Islet precursor cell (in vitro differentiated cells): ENCODE data around the gene KRTAP4-12.
"Not testable (repeated sequence)": the region's sequence is repeated elsewhere in the genome, so short reads cannot be mapped to it uniquely, and the experiment has no call there.

ENCODE experiments used
- DNase-seq: peaks from one replicate; pipeline ENCODE4 v3.0.0-alpha.2; 2018

Gene KRTAP4-12

GRCh38 chr17:41123991-41124371 lies at the start of gene KRTAP4-12:
TSS of gene KRTAP4-12 (minus strand) at chr17:41124182. CDS start at chr17:41124122, 60 bp downstream.
- not testable (repeated sequence) for DNase-seq

GRCh38 chr17:41171886-41172285 lies 47.9 kb upstream of the KRTAP4-12 start:
- no peak for DNase-seq

GRCh38 chr17:41168121-41168520 lies 44.1 kb upstream of the KRTAP4-12 start, which contains the start of gene KRTAP4-3:
TSS of gene KRTAP4-3 (minus strand) at chr17:41168221. CDS start at chr17:41168172, 49 bp downstream.
- DNase-seq, result no peak

GRCh38 chr17:41167561-41167960 lies 43.6 kb upstream of the KRTAP4-12 start:
- no peak for DNase-seq

- DNase-seq, result no peak
Measured at GRCh38 chr17:41163828-41164227, 39.8 kb upstream of the KRTAP4-12 start.

- DNase-seq, result no peak
Measured at GRCh38 chr17:41160648-41161047, 36.7 kb upstream of the KRTAP4-12 start, which contains the start of gene KRTAP4-4. TSS of gene KRTAP4-4 (minus strand) at chr17:41160748. CDS start at chr17:41160691, 57 bp downstream.

- not testable (repeated sequence) for DNase-seq
Measured at GRCh38 chr17:41160190-41160589, 36.2 kb upstream of the KRTAP4-12 start.

GRCh38 chr17:41153856-41154255 lies 29.9 kb upstream of the KRTAP4-12 start:
- peak; percentile 67 for DNase-seq

GRCh38 chr17:41151525-41151924 lies 27.5 kb upstream of the KRTAP4-12 start:
- no peak for DNase-seq

GRCh38 chr17:41150026-41150425 lies 26.0 kb upstream of the KRTAP4-12 start:
- DNase-seq, result no peak

- no peak for DNase-seq
Measured at GRCh38 chr17:41149652-41149985, 25.6 kb upstream of the KRTAP4-12 start, which contains the start of gene KRTAP4-5. TSS of gene KRTAP4-5 (minus strand) at chr17:41149825. CDS start at chr17:41149767, 58 bp downstream.

GRCh38 chr17:41148971-41149651 lies 25.1 kb upstream of the KRTAP4-12 start:
- DNase-seq, result not testable (repeated sequence)

- DNase-seq, result no peak
Measured at GRCh38 chr17:41147531-41148204, 23.7 kb upstream of the KRTAP4-12 start.

GRCh38 chr17:41145261-41145660 lies 21.3 kb upstream of the KRTAP4-12 start:
- no peak for DNase-seq

- no peak for DNase-seq
Measured at GRCh38 chr17:41144846-41145245, 20.9 kb upstream of the KRTAP4-12 start.

- no peak for DNase-seq
Measured at GRCh38 chr17:41141361-41141760, 17.4 kb upstream of the KRTAP4-12 start.

GRCh38 chr17:41140360-41141131 lies 16.6 kb upstream of the KRTAP4-12 start, which contains the start of gene KRTAP4-6:
TSS of gene KRTAP4-6 (minus strand) at chr17:41140544. CDS start at chr17:41140487, 57 bp downstream.
- no peak for DNase-seq

GRCh38 chr17:41139865-41140264 lies 15.9 kb upstream of the KRTAP4-12 start:
- DNase-seq, result not testable (repeated sequence)

GRCh38 chr17:41133880-41134735 lies 10.1 kb upstream of the KRTAP4-12 start:
- no peak for DNase-seq

GRCh38 chr17:41131979-41132378 lies 8.0 kb upstream of the KRTAP4-12 start:
- no peak for DNase-seq

- DNase-seq, result no peak
Measured at GRCh38 chr17:41127371-41127770, 3.4 kb upstream of the KRTAP4-12 start.

GRCh38 chr17:41126412-41126811 lies 2.4 kb upstream of the KRTAP4-12 start:
- DNase-seq, result no peak
